ENCODE results near the gene RGS14.

GRCh38 chr5:177373806-177374205, 16.1 kb downstream of the RGS14 start:
- no peak for TF ChIP-seq CTCF (IDR thresholded peaks at IDR 0.05)
- no peak for TF ChIP-seq ZFX (IDR thresholded peaks at IDR 0.05; ENCODE audit: borderline replicate concordance)
